Measurements from ENCODE around the gene PHOSPHO1.

PHOSPHO1 gene

DNA sequence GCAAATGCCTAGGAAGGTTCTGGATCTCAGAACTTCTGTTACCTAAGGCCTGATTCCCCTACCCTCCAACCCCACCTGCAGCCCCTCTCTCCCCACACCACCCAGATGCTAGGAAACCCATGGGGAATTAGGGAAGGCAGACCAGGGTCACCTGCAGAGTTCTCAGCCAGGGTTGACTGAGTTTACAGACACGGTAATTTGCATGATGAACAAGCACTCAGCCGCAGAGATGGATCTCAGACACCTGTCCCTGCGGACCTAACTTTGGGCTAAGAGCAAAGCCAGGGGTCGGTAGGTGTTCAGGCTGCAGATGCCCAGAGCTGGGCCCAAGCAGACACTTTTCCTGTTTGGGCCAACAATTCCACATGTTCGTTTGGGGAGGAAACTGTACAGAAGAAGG, 17.2 kb downstream of the PHOSPHO1 start:
- Histone ChIP-seq H3K27me3 (replicated peaks; ENCODE audit: insufficient read depth, low read length) (peaks cover 58% of the 10 kb centered on the region), H3K4me2 (ENCODE audit: low read depth, low read length) (no peak overlapping the region), H3K4me1 (ENCODE audit: low read length) (no peaks in the 10 kb centered on the region), H2AFZ (ENCODE audit: low read length) (no peak overlapping the region), H3K9ac (ENCODE audit: low read length) (no peak overlapping the region), H3K4me3 (ENCODE audit: low read length) (no peak overlapping the region), H3K27ac (ENCODE audit: low read length) (no peak overlapping the region), H3K9me3 (replicated peaks; ENCODE audit: insufficient read depth, low read length) (no peaks in the 10 kb centered on the region), H3F3A (ENCODE audit: insufficient read depth, low read length) (no peaks in the 10 kb centered on the region), H3K36me3 (replicated peaks; ENCODE audit: insufficient read depth, low read length) (no peaks in the 10 kb centered on the region), H3K9me2 (replicated peaks; ENCODE audit: insufficient read depth, low read length) (no peaks in the 10 kb centered on the region), H4K20me1 (ENCODE audit: insufficient read depth, low read length) (no peaks in the 10 kb centered on the region), H3K79me2 (ENCODE audit: low read length) (no peaks in the 10 kb centered on the region)
- DNase-seq = no peak
- TF ChIP-seq EZH2 (optimal IDR thresholded peaks at IDR 0.05; ENCODE audit: low read depth, low read length) (no peak), EZH2phosphoT487 (IDR thresholded peaks at IDR 0.05; ENCODE audit: low read length) (no peak)
- TF ChIP-seq, protein P1, sequence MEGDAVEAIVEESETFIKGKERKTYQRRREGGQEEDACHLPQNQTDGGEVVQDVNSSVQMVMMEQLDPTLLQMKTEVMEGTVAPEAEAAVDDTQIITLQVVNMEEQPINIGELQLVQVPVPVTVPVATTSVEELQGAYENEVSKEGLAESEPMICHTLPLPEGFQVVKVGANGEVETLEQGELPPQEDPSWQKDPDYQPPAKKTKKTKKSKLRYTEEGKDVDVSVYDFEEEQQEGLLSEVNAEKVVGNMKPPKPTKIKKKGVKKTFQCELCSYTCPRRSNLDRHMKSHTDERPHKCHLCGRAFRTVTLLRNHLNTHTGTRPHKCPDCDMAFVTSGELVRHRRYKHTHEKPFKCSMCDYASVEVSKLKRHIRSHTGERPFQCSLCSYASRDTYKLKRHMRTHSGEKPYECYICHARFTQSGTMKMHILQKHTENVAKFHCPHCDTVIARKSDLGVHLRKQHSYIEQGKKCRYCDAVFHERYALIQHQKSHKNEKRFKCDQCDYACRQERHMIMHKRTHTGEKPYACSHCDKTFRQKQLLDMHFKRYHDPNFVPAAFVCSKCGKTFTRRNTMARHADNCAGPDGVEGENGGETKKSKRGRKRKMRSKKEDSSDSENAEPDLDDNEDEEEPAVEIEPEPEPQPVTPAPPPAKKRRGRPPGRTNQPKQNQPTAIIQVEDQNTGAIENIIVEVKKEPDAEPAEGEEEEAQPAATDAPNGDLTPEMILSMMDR (IDR thresholded peaks at IDR 0.05; ENCODE audit: low read length) = no peak

DNA sequence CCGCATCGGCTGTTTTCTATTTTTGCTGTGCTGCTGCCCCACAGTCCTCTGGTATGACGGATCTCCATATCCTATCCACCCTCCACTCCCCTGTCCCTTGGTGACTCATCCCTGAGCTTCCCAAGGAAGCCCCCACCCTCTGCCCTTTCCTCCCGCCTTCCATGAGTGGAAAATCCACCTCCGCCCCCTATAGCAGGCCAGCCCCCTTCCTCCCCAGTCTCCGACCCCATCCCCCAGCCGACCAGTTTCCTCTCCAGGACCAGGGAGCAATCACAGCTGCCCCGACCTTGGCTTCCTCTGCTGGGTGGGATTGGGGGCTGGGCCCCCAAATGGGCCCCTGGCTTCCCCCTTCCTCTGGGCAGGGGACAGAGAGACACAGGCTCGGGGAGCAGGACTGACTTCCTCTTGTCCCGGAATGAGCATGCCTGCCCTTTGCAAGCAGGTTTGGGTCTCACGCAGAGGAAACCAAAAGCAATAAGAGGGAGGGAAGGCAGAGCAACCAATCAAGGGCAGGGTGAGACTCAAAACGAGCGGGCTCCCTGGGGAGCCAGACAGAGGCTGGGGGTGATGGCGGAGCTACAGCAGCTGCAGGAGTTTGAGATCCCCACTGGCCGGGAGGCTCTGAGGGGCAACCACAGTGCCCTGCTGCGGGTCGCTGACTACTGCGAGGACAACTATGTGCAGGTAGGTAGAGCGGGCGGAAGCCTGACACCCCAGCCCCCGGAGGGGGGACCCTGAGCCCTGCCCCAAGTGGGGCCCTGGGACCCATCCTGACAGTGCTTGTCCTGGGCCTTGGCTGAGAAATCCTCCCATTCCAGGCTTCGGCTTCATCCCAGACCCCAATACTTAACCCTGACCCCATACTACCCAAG, 20.2 kb downstream of the PHOSPHO1 start, which contains the start of the genes ABI3 and GNGT2:
TSS of gene ABI3 (plus strand) at position 550 of the 872 bp plus-strand sequence. CDS start at position 568, 18 bp downstream.
TSS of gene GNGT2 (minus strand) at position 417 of the 872 bp plus-strand sequence. CDS start 3,152 bp downstream, outside the sequence.
- Histone ChIP-seq H3K4me3 (ENCODE audit: low read length) (no peak within 1 kb of the TSS), H3K9ac (ENCODE audit: low read length) (no peak within 1 kb of the TSS), H3K27ac (ENCODE audit: low read length) (no peak within 1 kb of the TSS), H3K9me2 (replicated peaks; ENCODE audit: insufficient read depth, low read length) (no peaks in the 10 kb centered on the region), H3K79me2 (ENCODE audit: low read length) (no peaks in the 10 kb centered on the region), H3K9me3 (replicated peaks; ENCODE audit: insufficient read depth, low read length) (no peaks in the 10 kb centered on the region), H3F3A (ENCODE audit: insufficient read depth, low read length) (no peaks in the 10 kb centered on the region), H3K4me2 (ENCODE audit: low read depth, low read length) (no peak within 1 kb of the TSS), H3K36me3 (replicated peaks; ENCODE audit: insufficient read depth, low read length) (no peaks in the 10 kb centered on the region), H3K4me1 (ENCODE audit: low read length) (no peaks in the 10 kb centered on the region), H4K20me1 (ENCODE audit: insufficient read depth, low read length) (no peaks in the 10 kb centered on the region), H3K27me3 (replicated peaks; ENCODE audit: insufficient read depth, low read length) (peaks cover 55% of the 10 kb centered on the region), H2AFZ (ENCODE audit: low read length) (no peak within 1 kb of the TSS)
- TF ChIP-seq, protein P1 (IDR thresholded peaks at IDR 0.05; ENCODE audit: low read length) = no peak
- TF ChIP-seq EZH2 (optimal IDR thresholded peaks at IDR 0.05; ENCODE audit: low read depth, low read length) (no peak), EZH2phosphoT487 (IDR thresholded peaks at IDR 0.05; ENCODE audit: low read length) (no peak)
- DNase-seq = no peak

DNA sequence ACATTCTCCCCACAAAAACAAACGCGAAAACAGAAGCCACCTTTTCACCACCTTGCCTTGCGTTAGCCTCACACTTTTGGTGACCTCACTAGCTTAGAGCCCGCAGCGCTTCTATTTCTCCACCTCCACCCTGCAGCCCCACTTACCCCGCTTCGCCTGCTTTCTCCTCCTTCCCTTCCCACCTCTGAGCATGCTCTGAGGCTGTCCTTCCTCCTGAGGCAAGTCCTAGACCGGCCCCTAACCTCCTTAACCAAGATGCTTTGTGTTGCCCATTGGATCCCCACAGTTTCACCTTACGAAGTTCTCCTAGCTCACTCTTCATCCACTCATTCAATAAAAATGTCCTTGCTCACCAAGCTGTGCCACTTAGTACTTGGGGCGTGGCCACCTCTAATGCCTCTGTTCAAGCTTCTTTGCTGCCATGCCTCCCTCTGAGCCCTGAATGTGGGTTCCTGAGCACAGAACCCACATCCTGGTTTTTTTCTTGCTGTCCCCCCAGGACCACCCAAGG, 21.5 kb downstream of the PHOSPHO1 start:
- Histone ChIP-seq H3K27me3 (replicated peaks; ENCODE audit: insufficient read depth, low read length) (peaks cover 63% of the 10 kb centered on the region), H3K9me3 (replicated peaks; ENCODE audit: insufficient read depth, low read length) (no peaks in the 10 kb centered on the region), H3K4me3 (ENCODE audit: low read length) (no peak overlapping the region), H3K9me2 (replicated peaks; ENCODE audit: insufficient read depth, low read length) (no peaks in the 10 kb centered on the region), H3K4me1 (ENCODE audit: low read length) (no peaks in the 10 kb centered on the region), H3K4me2 (ENCODE audit: low read depth, low read length) (no peak overlapping the region), H2AFZ (ENCODE audit: low read length) (no peak overlapping the region), H3F3A (ENCODE audit: insufficient read depth, low read length) (no peaks in the 10 kb centered on the region), H3K27ac (ENCODE audit: low read length) (no peak overlapping the region), H3K9ac (ENCODE audit: low read length) (no peak overlapping the region), H3K36me3 (replicated peaks; ENCODE audit: insufficient read depth, low read length) (no peaks in the 10 kb centered on the region), H3K79me2 (ENCODE audit: low read length) (no peaks in the 10 kb centered on the region), H4K20me1 (ENCODE audit: insufficient read depth, low read length) (no peaks in the 10 kb centered on the region)
- no peak for DNase-seq
- TF ChIP-seq, protein P1 (IDR thresholded peaks at IDR 0.05; ENCODE audit: low read length) = no peak
- no peak for TF ChIP-seq EZH2 (optimal IDR thresholded peaks at IDR 0.05; ENCODE audit: low read depth, low read length)
- no peak for TF ChIP-seq EZH2phosphoT487 (IDR thresholded peaks at IDR 0.05; ENCODE audit: low read length)
